NCI-H345 treated with DMSO at 0.1 percent for 48 hours (cell line): ENCODE measurements around the gene NTRK3.

Source experiments
- DNase-seq: peaks from one replicate; lab custom pipeline; 2025; ENCODE audit not compliant: unreplicated experiment; lab: John Stamatoyannopoulos, UW

NTRK3 gene

GRCh38 chr15:88232771-88233201 is 23.8 kb downstream of the NTRK3 start:
- no peak for DNase-seq

- no peak for DNase-seq
Observed at GRCh38 chr15:88231909-88232644, 24.5 kb downstream of the NTRK3 start.

GRCh38 chr15:88230823-88231222 is 25.7 kb downstream of the NTRK3 start:
- DNase-seq, result no peak

- no peak for DNase-seq
Observed at GRCh38 chr15:88225461-88225860, 31.1 kb downstream of the NTRK3 start.

GRCh38 chr15:88223084-88223483 is 33.5 kb downstream of the NTRK3 start:
- DNase-seq, result no peak

- DNase-seq, result no peak
Observed at GRCh38 chr15:88221836-88222235, 34.7 kb downstream of the NTRK3 start.

GRCh38 chr15:88220443-88221335 is 35.9 kb downstream of the NTRK3 start:
- DNase-seq, result no peak

- no peak for DNase-seq
Observed at GRCh38 chr15:88219623-88220022, 36.9 kb downstream of the NTRK3 start.

GRCh38 chr15:88218557-88219221 is 37.9 kb downstream of the NTRK3 start:
- no peak for DNase-seq

GRCh38 chr15:88215066-88215648 is 41.4 kb downstream of the NTRK3 start:
- no peak for DNase-seq

- DNase-seq, result no peak
Observed at GRCh38 chr15:88209111-88209510, 47.4 kb downstream of the NTRK3 start.

- DNase-seq, result no peak
Observed at GRCh38 chr15:88208396-88208795, 48.1 kb downstream of the NTRK3 start.

- no peak for DNase-seq
Observed at GRCh38 chr15:88207565-88207964, 49.0 kb downstream of the NTRK3 start.

GRCh38 chr15:88204584-88204983 is 52.0 kb downstream of the NTRK3 start:
- DNase-seq, result no peak

- DNase-seq, result no peak
Observed at GRCh38 chr15:88202231-88202630, 54.3 kb downstream of the NTRK3 start.

GRCh38 chr15:88201207-88201606 is 55.3 kb downstream of the NTRK3 start:
- DNase-seq, result no peak

GRCh38 chr15:88196961-88197360 is 59.6 kb downstream of the NTRK3 start:
- DNase-seq, result no peak

- DNase-seq, result no peak
Observed at GRCh38 chr15:88194162-88194561, 62.4 kb downstream of the NTRK3 start.

- no peak for DNase-seq
Observed at GRCh38 chr15:88193415-88193814, 63.1 kb downstream of the NTRK3 start.

- no peak for DNase-seq
Observed at GRCh38 chr15:88191812-88192165, 64.8 kb downstream of the NTRK3 start.

GRCh38 chr15:88190232-88190631 is 66.3 kb downstream of the NTRK3 start:
- DNase-seq, result no peak
